ENCODE results near the gene WFDC1.
"Not testable (repeated sequence)": the region's sequence is repeated elsewhere in the genome, so short reads cannot be mapped to it uniquely, and the experiment has no call there.

Gene WFDC1

DNA sequence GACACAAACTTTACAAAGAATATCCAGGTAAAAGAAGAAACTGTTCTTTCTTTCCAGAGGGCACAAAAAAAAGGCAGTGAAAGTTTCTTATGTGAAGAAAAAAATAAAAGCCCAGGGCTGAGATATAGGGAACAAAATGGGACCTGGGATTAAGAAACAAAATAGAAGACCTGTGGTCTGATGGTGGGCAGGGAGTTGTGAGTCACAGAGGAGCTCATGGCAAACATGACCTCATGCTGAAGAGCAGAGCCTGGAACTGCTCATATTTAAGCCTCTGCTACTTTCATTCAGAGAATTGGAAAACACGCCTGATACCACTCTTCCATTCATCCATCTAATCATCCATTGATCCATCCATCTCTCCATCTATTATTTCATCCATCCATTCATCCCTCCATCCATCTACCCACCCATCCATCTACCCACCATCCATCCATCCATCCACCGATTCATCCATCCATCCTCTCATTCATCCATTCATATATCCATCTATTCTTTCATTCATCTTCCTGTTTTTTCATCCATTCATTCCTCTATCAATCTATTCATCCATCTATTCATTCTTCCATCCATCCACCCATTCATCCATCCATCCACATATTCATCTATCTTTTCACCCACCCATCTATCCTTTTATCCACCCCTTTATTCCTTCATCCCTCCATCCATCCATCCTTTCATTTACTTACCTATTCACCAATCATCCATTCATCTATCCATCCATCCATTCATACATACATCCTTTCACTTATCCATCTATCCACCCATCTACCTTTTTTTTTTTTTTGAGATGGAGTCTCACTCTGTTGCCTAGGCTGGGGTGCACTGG lies 30.0 kb downstream of the WFDC1 start:
- no peak for DNase-seq (ENCODE audit: low read depth in 1 of 2, low spot score in 1 of 2)

DNA sequence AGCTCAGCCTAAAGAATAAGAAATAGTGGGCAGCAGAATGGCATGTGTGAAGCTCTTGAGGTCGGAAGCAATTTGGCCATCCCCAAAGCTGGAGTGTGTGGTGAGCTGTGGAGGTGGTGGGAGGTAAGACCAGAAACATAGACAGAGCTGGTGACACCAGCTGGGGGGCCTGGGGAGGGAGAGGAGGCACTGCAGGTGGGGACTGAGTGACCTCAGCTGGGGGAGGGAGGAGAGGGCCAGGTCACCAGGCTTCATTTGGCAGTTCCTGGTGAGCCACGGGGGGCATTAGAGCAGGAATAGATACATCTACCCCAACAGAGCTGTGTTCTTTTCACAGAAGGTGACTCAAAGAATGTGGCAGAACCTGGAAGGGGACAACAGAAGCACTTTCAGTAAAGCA lies 31.9 kb downstream of the WFDC1 start:
- DNase-seq (ENCODE audit: low read depth in 1 of 2, low spot score in 1 of 2): no peak

DNA sequence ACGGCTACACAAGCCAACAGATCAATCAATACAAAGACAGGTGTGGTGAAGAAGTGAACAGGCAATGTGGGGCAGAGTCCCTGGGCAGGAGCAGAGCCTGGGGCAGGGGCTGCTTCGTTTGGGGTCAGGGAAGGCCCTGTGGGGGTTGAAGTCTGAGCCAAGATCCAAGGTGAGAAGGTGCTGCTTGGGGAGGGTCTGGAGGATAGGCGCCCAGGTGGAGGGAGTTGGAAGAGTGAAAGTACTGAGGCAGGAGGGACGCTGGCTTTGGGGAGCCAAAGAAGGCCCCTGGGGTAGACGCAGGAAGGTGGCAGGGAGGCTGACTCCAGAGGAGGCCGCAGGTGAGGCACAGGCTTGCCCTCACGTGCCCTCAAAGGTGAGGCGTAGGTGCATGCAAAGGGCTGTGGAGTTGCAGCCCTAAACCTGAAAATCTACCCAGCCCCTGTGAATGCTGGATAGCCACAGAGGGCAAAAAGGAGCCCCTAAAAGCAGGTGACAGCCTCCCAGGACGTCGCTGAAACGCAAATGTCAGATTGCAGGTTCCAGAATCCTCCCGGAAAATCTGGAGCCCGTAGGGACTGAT lies 33.3 kb downstream of the WFDC1 start:
- no peak for DNase-seq (ENCODE audit: low read depth in 1 of 2, low spot score in 1 of 2)

- no peak for DNase-seq (ENCODE audit: low read depth in 1 of 2, low spot score in 1 of 2)
Measured at GRCh38 chr16:84329016-84329415, 34.3 kb downstream of the WFDC1 start.

- DNase-seq (ENCODE audit: low read depth in 1 of 2, low spot score in 1 of 2): no peak
Measured at GRCh38 chr16:84329843-84330684, 35.4 kb downstream of the WFDC1 start.

DNA sequence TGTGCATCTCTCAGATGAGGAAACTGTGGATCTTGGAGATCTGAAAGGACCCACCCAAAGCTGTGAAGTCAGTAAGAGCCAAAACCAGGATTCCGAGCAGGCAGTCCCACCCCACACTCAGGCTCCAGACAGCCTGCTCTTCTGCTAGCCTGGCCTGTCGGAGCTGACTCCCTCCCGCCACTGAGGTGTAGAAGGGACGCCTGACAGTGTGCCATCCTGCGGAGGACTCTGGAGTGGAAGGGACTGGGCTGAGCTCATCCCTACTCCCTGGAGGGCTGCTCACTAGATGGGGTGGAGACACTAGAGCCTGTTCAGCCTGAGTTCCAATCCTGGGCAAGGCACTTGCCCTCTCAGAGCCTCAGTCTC lies 36.0 kb downstream of the WFDC1 start:
- no peak for DNase-seq (ENCODE audit: low read depth in 1 of 2, low spot score in 1 of 2)

DNA sequence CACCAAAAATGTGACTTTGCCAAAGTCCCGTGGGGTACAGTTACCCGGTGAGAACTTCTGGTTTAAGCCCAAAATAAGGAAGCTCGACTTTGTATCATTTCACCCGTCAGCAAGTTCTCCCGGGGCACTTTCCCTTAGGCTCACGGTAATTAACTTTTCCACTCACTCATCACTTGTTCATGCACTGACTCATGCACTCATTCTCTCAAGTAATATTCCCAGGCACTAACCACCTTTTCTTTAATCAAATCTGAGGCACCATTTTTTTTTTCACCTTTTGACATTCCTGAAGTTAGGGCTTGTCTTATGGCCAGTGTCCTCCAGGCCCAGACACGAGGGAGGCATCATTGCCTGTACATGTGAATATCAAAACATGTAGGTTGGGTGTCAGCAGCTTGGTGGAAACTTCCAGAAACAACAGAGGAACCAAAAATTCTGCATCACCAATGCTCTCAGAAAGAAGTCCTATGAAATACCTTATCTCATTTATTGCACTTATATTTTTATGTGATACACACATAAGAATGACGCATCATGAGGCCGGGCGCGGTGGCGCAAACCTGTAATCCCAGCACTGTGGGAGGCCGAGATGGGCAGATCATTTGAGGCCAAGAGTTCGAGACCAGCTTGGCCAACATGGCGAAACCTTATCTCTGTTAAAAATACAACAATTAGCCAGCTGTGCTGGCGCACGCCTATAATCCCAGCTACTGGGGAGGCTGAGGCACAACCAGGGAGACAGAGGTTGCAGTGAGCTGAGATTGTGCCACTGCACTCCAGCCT lies 37.5 kb downstream of the WFDC1 start:
- no peak for DNase-seq (ENCODE audit: low read depth in 1 of 2, low spot score in 1 of 2)

GRCh38 chr16:84332975-84333684 lies 38.5 kb downstream of the WFDC1 start:
- DNase-seq (ENCODE audit: low read depth in 1 of 2, low spot score in 1 of 2): no peak

GRCh38 chr16:84334058-84334457 lies 39.4 kb downstream of the WFDC1 start:
- DNase-seq (ENCODE audit: low read depth in 1 of 2, low spot score in 1 of 2): no peak

GRCh38 chr16:84334482-84334881 lies 39.8 kb downstream of the WFDC1 start:
- no peak for DNase-seq (ENCODE audit: low read depth in 1 of 2, low spot score in 1 of 2)

DNA sequence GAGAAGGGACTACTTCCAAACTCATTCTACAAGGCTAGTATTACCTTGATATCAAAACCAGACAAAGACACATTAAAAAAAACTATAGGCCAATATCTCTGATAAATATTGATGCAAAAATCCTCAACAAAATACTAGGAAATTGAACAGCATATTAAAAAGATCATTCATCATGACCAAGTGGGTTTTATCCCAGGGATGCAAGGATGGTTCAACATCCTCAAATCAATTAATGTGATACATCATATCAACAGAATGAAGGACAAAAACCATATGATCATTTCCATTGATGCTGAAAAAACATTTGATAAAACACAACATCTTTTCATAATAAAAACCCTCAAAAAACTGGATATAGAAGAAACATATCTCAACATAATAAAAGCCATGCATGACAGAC lies 42.6 kb downstream of the WFDC1 start:
- DNase-seq (ENCODE audit: low read depth in 1 of 2, low spot score in 1 of 2): not testable (repeated sequence)

- no peak for DNase-seq (ENCODE audit: low read depth in 1 of 2, low spot score in 1 of 2)
Measured at GRCh38 chr16:84339311-84339710, 44.6 kb downstream of the WFDC1 start.

DNA sequence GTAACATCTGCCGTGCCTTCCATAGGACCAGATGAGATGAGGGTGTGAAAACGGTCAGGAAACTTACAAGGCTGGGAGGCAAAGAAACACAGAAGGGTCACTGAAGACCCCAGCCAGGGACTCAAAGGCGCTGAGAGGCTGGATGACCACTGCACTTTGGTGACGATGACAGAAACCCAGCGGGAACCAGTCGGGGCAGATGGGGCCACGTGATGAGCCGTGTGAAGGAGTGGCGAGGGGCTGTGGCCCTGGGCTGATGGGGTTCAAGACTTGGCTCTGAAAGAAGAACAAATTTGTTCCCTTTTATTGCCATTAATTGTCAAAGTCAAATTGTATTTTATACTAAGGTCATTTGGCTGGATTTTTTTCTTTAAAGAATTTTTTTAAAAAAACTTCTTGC lies 45.1 kb downstream of the WFDC1 start:
- no peak for DNase-seq (ENCODE audit: low read depth in 1 of 2, low spot score in 1 of 2)

DNA sequence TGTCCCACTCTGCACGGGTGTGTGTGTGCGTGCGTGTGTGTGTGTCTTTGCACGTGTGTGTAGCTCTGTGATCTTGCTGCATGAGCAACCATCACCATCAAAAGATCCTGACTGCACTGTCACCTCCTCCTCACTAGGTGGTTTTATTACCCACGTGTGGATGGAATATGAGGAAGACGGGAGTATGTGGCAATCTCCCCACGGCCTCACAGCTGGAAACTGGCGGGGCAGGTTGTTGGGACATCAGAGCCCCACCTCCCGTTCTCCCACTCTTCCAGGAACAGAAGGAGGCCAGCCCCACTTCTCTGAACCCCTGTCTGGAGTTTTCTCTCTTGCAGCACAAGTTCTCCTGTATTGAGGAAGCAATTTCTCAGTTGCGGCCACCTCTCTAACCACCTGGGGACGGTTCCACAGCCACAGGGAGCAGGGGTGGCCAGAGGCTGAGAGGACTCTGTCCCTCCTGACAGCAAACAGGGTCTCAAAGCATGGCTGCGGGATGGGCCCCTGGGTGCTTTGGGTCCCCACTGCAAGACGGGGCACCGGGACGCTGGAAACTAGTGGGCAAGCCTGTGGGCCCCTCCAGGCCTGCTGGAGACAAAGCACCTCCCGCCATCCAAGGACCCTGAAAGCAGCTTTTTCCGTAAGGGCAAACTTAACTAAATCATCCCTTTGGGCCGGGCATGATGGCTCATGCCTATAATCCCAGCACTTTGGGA lies 45.8 kb downstream of the WFDC1 start:
- no peak for DNase-seq (ENCODE audit: low read depth in 1 of 2, low spot score in 1 of 2)

DNA sequence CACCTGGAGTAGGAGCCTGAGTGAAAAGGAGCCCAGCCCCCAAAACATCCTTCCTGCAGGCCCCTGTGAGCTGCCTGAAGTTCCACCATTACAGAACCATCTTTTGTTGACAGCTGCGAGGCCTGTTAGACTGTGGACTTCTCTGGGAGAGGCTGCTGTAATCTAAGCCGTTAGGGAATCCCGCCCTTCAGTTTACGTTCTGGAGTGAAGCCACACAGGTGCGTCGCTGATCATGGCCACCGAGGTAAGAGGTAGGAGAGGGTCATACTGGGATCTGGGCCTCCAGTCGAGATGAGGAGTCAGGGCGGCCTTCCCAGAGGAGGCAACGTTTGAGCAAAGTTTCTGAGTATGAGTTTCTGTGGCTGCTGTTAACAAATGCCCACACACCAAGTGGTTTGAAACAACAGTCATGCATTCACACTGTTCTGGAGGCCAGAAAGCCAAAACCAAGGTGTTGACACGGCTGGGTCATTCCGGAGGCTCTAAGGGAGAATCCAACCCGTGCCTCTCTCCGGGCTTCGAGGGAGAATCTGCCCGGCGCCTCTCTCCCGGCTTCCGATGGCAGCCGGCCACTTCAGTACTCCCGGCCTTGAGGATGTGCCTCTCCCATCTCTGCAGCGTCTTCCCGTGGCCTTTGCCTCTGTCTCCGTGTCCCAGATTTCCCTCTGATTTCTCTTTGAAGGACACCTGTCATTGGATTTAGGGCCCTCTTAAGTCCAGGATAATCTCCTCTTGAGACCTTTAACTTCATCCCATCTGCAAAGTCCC lies 47.0 kb downstream of the WFDC1 start:
- no peak for DNase-seq (ENCODE audit: low read depth in 1 of 2, low spot score in 1 of 2)

- not testable (repeated sequence) for DNase-seq (ENCODE audit: low read depth in 1 of 2, low spot score in 1 of 2)
Measured at GRCh38 chr16:84343800-84344199, 49.1 kb downstream of the WFDC1 start.

DNA sequence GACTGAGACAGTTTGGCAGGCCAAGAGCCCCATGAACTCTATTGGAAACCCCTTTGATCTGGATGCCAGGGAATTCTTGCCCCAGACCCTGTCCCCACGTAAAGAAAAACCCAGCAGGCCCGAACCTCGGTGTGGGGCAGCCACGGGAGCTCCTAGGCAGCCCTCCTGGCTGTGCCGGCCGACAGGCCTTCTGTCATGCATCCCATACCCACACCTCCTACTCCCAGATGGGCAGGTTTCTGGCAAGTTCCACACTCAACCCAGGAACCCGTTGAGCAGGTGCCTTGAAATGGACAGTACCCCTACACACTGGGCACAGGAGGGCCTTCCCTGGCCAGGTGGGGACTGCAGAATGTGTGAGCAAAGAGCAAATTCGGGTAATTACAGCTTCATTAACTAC lies 50.1 kb downstream of the WFDC1 start:
- no peak for DNase-seq (ENCODE audit: low read depth in 1 of 2, low spot score in 1 of 2)

DNA sequence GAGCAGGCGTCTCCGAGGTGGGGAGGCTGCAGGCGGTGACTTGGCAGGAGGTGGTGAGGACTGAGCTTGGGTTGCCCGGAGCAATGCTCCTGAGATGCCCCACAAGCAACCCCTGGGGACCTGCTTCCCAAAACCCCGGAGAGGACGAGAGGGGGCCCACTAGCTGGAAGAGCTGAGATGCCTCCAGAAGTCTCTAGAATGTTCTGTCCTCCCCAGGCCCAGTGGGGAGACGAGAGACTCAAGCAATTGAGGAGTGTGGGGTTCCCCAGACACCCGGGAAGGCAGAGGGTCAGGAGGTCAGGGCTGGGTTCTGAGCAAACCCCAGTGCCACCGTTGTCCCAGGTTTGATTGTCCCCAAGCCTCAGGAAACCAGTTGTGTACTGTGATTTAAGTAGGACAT lies 52.5 kb downstream of the WFDC1 start:
- no peak for DNase-seq (ENCODE audit: low read depth in 1 of 2, low spot score in 1 of 2)

GRCh38 chr16:84348386-84348888 lies 53.8 kb downstream of the WFDC1 start:
- DNase-seq (ENCODE audit: low read depth in 1 of 2, low spot score in 1 of 2): no peak

Measured in activated CD4-positive, alpha-beta T cell treated with anti-CD3 and anti-CD28 coated beads, Interleukin-2, amount 50 U/mL, for 24 hours (primary cell).